Erythroblast (primary cell): ENCODE results near the gene ACOT6.
A peak's percentile ranks its signal among the peaks of the same experiment; 100 is the strongest.

Source experiments
- GATA1 ChIP-seq: IDR thresholded peaks from 2 replicates; pipeline ENCODE4 v1.6.1; 2011; ENCODE audit warnings: low read depth, mild to moderate bottlenecking, control low read depth, low read length, moderate library complexity
- POLR2A ChIP-seq: IDR thresholded peaks from 2 replicates; pipeline ENCODE4 v1.6.1; 2011; ENCODE audit warnings: mild to moderate bottlenecking, low read length

- TF ChIP-seq POLR2A (peak; percentile 21), GATA1 (no peak)
Measured at GRCh38 chr14:73612339-73613045, at the start of gene ACOT6.
